HG02943 (cell line): ENCODE results near the gene KLHL25.

ENCODE experiments used
- ATAC-seq: cut with Tn5 transposase; IDR thresholded peaks from one replicate; pipeline ENCODE4 v1.9.1; 2021; ENCODE audit warnings: mild to moderate bottlenecking, low read depth, moderate library complexity; ENCODE audit not compliant: unreplicated experiment

KLHL25 gene

DNA sequence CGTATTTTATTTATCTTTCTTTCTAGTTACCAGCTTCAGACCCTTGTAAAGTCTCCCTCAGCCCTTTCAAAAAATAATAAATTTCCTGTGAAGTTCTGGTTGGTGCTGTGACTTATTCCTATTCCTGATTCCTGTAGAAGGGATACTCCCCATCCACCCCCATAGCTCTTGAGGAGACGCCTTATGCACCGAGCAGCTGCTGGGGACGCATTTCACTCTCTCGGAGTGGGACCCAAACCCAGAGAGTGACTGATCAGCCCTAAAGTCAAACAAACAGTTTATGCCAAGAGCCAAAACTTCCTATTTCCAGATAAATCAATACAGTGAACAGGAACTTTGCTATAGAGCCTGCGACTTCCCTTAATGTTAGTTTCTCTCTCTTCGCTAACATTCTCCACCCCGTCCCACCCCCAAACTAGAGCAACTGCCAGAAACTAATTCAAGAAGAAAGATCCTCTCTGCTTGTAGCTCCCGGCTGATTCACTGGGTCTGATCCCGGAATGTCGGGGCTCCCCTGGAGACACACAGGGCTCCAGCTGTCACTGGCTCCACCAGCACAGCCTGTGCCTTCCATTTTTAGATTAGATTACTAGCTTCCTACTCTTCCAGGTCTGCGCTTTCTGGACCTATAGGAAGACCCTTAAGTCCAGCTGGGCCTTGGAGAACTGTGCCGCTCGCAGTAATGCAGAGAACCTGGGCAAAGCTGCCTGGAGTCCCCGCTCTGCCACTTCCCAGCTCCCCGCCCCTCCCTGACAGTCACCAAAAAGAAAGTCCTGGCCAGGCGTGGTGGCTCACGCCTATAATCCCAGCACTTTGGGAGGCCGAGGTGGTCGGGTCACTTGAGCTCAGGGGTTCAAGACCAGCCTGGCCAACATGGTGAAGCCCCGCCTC, 45.2 kb downstream of the KLHL25 start:
- ATAC-seq, result no peak

DNA sequence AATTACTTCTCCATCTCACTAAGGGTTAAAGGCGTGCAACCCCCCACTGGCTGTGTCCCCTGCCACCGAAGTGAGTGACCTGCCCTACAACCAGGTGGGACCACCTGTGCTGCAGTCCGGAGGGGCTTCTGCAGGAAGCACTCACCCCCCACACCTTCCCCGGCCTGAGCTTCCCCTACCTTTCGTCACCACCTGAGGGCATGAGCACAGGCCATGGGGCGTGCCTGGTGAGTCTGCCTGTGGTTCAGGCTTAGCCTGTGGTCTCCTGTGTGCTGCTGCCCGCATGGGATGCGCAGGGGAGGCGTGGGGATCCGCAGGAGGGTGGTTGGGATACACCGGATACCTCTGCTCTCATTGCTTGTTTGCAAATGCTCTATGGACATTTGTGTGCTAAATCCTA, 46.0 kb downstream of the KLHL25 start:
- no peak for ATAC-seq

DNA sequence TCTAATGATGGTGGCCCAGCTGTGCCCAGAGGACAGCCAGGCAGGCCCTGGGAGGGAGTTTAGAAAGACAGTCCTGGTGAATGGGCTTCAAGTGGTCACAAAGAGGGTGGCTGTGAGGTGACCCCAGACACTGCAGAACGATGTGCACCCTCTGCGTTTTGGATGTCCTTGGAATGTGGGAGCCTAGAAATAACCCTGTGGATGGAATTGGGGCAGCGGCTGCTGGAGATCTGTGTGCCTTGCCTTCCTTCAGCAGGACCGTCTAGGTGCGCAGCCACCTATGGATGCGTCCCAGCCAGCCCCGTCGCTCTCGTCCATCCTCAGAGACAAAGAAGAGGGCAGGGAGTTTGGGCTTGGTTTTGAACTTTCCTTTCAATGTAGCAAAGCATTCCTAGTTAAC, 46.5 kb downstream of the KLHL25 start:
- no peak for ATAC-seq

DNA sequence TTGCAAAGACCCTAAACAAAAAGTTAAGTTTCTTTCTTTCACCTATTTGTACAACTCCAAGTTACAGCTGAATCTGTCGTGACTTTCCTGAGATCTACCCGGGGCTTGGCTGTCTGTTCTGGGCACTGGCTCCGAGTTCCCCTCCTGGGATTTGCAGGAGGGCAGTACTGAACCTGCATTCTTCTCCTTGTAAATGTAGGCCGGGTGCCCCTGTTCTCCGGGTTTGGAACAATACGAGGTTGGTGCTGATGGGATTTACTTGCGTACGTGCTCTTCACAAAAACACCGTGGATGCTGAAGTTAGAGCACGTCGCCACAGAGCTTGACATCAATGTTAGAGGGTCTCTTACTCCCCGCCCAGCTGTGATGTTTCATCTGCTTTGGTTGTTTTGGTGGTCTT, 48.1 kb downstream of the KLHL25 start:
- ATAC-seq, result no peak

DNA sequence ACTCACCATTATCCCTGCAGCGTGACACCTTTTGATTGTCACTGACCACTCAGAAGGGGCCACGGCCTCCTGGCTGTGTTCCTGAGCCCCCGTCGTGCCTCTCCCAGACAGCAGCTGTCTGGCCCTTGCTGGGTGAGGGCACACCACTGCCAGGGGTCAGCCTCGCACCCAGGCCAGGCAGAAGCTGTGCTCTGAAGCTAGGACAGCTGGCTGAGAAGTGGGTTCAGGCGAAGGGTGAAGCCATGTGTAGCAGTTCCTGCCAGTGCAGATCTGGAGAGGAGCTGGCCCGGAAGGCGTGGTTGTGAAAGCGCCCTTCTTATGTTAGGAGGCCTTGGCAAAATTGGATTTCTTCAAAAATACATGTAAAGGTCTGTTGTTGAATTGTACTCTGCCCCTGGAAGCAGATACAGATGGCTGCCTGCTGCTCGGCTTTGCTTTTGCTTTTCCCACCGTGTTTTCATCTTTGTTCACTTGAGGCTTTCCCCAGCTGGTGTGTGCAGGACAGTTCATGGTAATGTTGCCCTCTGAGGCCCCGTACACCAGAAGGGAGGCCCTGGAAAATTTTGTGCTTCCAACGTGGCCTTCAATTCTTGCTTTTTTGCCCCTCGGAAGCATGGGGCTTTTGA, 49.1 kb downstream of the KLHL25 start:
- no peak for ATAC-seq

DNA sequence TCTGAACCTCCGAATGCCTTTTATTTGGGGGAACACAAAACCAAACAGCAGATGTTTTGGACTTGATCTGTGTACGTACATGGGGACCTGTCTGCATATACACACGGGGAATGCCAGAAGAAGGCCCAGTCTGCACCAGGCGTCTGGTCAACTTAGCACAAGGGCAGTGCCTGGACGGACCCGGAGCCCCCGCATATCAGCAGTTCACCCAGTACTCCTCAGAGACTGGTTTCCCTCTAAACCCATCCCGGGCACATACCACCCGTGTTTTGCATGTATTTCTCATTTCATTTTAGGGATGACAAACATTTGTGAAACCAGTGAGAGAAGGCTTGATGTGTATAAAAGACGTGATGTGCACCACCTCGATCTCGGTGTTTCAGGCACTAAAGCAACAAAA, 49.7 kb downstream of the KLHL25 start:
- ATAC-seq, result no peak

DNA sequence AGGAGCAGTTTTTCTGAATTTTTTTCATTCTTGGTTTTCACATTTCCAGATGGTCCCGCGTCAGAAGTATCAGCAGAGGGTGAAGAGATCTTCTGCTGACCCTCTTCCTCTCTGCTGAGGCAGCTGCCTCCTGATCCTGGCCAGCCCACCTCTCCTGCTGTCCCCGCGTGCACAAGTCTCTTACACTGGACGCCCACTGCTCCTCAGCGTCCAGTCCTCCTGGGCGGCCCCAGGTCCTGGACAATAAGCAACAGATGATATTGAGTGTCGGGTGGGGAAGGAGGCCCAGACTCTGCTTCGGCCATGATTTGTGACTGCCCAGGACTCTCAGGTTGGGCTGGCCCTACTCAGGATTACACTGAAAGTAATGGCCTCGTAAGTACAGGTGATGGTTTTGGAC, 50.1 kb downstream of the KLHL25 start:
- no peak for ATAC-seq

DNA sequence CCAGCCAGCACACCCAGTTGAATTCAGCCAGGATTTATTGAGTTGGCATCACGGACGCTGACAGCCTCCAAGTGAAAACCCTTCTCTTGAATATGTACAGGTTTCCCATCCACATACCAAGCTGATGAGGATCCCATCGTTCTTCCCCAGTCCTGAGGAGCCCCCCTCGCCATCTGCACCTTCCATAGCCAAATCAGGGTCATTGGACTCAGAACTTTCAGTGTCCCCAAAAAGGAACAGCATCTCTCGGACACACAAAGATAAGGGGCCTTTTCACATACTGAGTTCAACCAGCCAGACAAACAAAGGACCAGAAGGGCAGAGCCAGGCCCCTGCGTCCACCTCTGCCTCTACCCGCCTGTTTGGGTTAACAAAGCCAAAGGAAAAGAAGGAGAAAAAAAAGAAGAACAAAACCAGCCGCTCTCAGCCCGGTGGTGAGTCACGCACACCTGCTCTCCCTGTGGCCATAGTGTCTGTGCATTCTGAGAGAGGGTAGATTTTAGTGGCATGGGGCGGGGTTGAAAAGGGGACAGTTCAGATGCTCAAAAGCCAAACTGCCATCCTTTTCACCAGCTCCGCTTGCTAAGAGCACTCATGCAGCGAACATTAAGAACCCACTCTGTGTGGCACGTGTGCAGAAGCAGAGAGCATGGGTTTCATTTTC, 51.2 kb downstream of the KLHL25 start:
- ATAC-seq, result no peak

DNA sequence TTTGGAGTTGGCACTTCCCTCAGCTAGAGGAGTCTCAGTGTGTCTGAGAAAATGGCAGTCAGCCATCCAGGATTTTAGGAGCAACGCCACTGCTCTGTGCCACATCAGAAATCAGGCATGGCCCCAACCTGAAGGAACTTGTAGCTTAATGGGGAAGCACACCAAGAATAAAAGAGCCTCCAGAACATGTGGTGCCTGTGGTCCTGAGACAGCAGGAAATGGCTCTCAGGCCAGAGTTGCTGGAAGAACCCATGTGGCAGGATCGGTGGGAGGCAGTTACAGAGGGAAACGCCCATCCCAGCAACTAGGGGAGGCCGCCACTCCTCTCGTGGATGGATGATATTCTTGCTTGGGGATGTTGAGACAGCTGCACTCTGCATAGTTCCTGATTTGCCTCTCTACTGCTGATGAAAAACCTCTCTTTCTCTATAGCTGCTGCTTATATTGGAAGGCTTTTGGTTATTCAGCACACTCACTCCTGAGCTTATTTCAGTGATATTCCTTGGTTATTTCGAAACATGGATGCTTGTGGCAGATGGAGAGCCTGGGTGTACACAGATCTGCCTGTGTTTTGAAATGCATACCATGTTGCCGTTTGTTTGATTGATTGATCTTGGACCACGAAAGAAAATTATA, 52.4 kb downstream of the KLHL25 start:
- ATAC-seq, result no peak

DNA sequence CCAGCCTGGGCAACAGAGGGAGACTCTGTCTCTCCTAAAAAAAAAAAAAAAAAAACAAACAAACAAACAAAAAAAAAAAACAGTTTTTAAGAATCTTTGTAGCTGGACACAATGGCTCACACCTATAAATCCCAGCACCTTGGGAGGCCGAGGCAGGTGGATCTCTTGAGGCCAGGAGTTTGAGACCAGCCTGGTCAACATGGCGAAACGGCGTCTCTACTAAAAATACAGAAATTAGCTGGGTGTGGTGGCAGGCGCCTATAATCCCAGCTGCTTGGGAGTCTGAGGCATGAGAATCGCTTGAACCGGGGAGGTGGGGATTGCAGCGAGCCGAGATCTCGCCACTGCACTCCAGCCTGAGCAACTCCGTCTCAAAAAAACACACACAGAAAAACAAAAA, 53.1 kb downstream of the KLHL25 start:
- no peak for ATAC-seq

DNA sequence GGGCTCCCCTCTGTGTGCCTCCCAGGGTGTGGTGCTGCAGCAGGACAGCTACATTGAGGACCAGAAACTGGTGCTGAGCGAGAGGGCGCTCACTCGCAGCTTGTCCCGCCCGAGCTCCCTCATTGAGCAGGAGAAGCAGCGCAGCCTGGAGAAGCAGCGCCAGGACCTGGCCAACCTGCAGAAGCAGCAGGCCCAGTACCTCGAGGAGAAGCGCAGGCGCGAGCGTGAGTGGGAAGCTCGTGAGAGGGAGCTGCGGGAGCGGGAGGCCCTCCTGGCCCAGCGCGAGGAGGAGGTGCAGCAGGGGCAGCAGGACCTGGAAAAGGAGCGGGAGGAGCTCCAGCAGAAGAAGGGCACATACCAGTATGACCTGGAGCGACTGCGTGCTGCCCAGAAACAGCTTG, 53.7 kb downstream of the KLHL25 start:
- ATAC-seq, result no peak

DNA sequence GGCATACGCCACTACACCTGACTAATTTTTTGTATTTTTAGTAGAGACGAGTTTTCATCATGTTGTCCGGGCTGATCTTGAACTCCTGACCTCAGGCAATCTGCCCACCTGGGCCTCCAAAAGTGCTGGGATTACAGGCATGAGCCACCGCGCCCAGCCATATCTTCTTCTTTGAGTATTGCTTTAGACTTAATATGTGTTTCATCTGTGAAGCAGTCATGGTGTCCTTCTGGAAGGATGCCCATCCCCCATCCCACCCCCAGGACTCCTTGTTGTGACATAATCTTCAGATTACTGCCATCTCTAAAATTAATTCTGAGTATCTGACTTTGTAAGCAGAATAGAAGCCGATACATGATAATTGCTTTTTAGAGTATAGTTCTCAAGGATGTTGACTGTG, 57.7 kb downstream of the KLHL25 start:
- ATAC-seq, result no peak

DNA sequence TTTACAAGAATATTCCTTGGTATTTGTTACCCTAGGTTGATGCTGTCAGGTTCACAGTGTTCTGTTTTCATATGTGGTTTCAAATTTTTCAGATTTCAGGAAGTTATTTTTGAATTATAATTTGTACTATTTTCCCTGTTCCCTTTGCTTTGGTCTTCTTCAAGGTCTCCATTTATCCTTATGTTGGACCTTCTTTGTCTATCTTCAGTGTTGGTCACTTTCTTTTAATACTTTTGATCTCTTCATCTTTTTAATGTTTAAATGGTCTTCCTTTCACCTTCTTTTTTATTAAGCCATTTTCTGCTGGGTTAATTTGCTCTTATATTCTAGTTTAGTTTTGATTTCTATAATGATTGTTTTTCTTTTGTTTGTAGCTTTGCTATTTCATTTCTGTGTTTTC, 61.3 kb downstream of the KLHL25 start:
- ATAC-seq, result no peak

DNA sequence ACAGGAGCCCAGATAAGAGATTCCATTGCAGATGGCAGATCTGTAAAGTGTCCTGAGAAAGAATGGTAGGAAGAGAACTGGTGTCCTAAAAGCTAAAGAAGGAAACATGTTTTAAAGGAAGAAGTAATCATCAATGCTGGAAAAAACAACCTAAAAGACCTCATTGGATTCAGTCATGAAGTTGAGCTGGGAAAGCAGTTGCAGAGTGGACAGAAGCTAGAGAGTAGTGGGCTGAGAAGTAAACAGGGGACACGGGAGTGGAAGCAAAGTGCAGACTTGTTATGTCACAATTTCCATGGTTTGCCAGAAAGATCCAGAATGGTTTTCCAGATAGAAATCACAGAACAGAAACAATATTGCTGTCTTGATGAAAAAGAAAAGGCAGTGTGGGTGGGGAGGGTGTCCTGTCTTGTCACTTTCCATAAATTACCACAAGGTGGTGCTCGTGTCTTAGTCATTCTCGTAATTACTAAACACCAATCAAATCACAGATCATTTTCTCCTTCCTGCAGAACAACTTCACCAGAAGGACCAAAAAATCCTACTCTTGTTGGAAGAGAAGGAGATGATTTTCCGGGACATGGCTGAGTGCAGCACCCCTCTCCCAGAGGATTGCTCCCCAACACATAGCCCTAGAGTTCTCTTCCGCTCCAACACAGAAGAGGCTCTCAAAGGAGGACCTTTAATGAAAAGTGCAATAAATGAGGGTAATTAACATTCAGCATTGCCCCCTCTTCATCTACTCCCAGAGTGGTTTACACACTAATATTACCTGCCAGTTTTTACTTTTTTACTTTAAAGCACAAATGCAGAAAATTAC, 64.5 kb downstream of the KLHL25 start:
- no peak for ATAC-seq

DNA sequence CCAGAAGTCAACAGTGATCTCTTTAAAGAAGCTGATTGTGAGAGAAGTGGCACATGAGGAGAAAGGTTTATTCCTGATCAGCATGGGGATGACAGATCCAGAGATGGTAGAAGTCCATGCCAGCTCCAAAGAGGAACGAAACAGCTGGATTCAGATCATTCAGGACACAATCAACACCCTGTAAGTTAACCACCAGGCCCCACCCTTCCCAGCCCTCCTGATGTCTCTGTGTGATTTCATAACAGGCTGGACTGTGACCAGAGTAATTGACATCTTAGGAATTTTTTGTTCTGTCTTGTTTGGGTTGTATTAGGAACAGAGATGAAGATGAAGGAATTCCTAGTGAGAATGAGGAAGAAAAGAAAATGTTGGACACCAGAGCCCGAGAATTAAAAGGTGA, 67.7 kb downstream of the KLHL25 start:
- no peak for ATAC-seq

DNA sequence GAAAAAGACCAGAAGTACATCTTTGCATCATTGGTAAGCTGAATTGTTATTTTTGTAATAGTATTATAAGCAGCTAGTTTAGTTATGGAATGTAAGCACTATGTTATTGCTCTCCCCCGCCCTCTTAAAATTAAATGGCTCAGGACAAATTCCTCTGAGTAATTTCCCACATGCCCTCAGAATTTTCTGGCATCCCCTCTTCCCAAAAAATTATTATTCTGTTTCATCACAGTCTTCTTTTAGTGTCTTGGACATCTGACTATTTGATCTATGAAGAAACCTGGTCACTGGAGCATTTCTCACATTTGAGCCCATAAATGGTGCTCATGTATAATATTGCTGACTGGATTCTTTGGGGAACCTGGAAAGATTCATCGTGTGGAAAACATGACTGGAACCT, 68.3 kb downstream of the KLHL25 start:
- no peak for ATAC-seq

DNA sequence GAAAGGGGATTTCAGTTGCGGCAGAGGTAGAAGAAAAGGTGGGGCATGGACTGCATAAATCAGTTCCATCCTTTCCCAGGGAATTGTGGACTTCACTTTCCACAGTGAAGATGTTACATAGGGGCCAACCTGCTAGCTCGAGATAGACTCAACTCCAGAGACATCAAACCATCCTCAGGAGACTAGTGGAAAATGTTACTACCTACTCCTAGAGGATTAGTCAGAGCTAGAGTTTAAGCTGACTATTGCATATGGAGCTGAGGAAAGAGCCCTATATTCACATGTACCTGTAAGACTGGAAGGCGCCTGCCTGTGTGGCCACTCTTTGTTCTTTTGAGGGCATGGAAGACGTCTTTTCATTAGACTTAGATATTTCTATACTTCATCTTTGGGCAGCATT, 69.2 kb downstream of the KLHL25 start:
- ATAC-seq, result no peak

DNA sequence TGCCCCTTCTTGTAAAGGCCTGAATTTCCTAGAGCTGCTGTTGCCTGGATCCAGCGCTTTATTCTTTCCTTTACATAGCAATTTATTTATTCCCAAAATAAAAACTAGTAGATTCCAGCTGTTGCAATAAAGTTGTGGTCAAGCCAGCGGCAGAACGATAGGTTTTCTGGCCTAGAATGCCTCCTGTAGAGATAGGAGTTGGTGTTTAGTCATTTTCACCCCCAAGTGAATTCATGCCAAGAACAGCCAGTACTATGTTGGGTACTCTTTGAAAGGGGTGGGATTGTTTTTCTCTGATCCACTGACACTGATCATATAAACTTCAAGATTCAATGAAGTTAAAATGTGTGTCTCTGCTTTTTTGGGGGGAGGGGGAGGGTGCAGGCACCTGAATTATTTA, 69.7 kb downstream of the KLHL25 start:
- no peak for ATAC-seq

DNA sequence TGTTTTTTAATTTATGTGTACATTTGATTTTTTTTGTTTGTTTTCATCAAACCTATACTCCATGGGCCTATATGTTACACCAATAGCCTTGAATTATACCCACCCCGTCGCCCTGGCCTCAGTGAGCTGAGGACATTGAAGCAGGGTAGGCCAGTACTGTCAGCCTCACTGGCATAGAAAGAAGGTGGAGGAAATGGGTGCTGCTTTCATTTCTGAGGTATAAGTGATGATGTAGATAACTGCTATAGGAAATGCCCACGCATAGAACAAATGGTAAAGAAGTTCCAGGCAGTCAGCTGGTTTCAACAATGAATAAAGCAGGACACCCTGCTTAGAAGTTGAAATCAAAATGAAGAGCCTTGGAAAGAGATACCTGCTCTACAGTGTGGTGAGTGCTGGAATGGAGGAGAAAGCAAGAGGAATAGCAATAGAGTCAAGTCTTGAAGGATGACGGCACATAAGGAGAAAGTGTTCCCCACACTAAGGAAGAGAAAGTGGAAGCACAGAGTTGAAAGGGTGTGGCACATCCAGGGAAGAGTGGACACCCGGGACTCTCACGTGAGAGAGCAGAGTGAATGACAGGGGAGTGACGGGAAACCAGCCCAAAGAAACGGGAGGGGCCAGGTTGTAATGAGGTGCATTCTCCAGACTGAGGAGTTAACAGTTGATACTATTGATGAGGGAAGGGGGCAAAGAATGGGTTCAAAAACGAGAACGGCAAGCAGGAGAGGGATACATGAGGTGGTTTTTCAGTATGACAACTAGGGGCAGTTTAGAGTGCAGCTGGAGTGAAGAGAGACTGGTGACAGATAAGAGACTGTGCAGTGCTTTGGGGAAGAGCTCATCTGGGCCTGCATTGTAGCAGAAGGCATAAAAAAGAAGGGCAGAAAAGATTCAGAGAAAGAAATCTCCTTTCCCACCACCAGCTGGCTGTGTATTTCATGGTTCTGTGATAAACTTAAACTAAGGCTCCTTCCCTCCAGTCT, 70.5 kb downstream of the KLHL25 start:
- ATAC-seq, result no peak
